ENCODE results near the gene DGKG. TPM values are rescaled to one million over a fixed set of nuclear protein-coding genes. Genes with fewer than 3 reads are reported as not detected.

Gene DGKG
- polyA plus RNA-seq, 3 donors, result 4.2 to 9.2 (median 4.3) TPM

DNA sequence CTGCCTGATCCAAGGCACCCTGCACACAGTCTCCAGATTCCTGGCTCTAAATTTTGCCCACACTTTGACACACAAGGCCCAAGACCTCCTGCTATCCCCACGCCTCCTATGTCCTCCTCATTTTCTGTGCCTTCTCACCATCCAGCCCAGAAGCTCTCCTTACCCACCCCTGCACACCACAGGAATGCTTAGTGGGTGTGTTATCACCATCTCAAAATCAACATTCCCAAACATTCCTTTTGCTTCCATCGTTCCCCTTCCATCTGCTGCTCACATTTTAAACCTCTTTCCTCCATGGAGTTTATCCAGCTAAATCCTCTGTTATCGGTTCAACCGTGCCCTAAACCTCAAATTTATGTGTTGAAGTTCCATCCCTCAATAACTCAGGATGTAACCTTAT lies 43.9 kb downstream of the DGKG start:
- Histone ChIP-seq H3K27ac (ENCODE audit: low read depth in 1 of 2, low read length in 2 of 2) (no peak overlapping the region), H3K4me2 (replicated peaks; ENCODE audit: extremely low read depth, low read length, poor library complexity, severe bottlenecking) (no peak overlapping the region), H2AFZ (ENCODE audit: insufficient read depth, low read depth, low read length, poor library complexity, severe bottlenecking) (no peak overlapping the region), H3K27me3 (ENCODE audit: control insufficient read depth in 2 of 2, insufficient read depth in 2 of 2, low read length in 2 of 2) (no peaks in the 10 kb centered on the region), H3K79me2 (ENCODE audit: insufficient read depth, low read length) (peaks cover 82% of the 10 kb centered on the region), H3K4me1 (ENCODE audit: control insufficient read depth in 1 of 2, insufficient read depth in 2 of 2, low read length in 2 of 2) (no peaks in the 10 kb centered on the region), H3K36me3 (replicated peaks in 1 of 2; ENCODE audit: control insufficient read depth in 1 of 2, insufficient read depth in 2 of 2, low read length in 2 of 2) (peaks cover 58 to 93% of the 10 kb centered on the region in 2 donors), H3K4me3 (replicated peaks in 1 of 3; ENCODE audit: low read depth in 2 of 3, low read length in 3 of 3) (no peak overlapping the region), H4K20me1 (ENCODE audit: insufficient read depth, low read length) (peaks cover 67% of the 10 kb centered on the region), H3K9ac (ENCODE audit: insufficient read depth, low read length, poor library complexity, severe bottlenecking) (no peak overlapping the region), H3K9me3 (replicated peaks in 1 of 2; ENCODE audit: control insufficient read depth in 1 of 2, insufficient read depth in 1 of 2, low read length in 2 of 2) (no peaks in the 10 kb centered on the region)
- Mint-ChIP-seq H3K27me3 (ENCODE audit: low read depth in 3 of 3) (no peaks in the 10 kb centered on the region), H3K4me3 (no peak overlapping the region), H3K36me3 (peaks cover 49 to 76% of the 10 kb centered on the region in 2 donors), H3K27ac (peak overlapping the region in 3 of 7 donors; percentile 15 to 42 (median 33)), H3K4me1 (peaks cover 2% of the 10 kb centered on the region), H3K9me3 (peaks cover 0 to 2% (median 0%) of the 10 kb centered on the region in 7 donors)
- WGBS (ENCODE audit: insufficient coverage), result 92% methylated on average over 2 of the region's 4 CpGs
- DNase-seq, result no peak
- intact Hi-C loops (cut with micrococcal nuclease), result no loop called here
- TF ChIP-seq, protein P1, sequence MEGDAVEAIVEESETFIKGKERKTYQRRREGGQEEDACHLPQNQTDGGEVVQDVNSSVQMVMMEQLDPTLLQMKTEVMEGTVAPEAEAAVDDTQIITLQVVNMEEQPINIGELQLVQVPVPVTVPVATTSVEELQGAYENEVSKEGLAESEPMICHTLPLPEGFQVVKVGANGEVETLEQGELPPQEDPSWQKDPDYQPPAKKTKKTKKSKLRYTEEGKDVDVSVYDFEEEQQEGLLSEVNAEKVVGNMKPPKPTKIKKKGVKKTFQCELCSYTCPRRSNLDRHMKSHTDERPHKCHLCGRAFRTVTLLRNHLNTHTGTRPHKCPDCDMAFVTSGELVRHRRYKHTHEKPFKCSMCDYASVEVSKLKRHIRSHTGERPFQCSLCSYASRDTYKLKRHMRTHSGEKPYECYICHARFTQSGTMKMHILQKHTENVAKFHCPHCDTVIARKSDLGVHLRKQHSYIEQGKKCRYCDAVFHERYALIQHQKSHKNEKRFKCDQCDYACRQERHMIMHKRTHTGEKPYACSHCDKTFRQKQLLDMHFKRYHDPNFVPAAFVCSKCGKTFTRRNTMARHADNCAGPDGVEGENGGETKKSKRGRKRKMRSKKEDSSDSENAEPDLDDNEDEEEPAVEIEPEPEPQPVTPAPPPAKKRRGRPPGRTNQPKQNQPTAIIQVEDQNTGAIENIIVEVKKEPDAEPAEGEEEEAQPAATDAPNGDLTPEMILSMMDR (IDR thresholded peaks at IDR 0.05), result no peak

DNA sequence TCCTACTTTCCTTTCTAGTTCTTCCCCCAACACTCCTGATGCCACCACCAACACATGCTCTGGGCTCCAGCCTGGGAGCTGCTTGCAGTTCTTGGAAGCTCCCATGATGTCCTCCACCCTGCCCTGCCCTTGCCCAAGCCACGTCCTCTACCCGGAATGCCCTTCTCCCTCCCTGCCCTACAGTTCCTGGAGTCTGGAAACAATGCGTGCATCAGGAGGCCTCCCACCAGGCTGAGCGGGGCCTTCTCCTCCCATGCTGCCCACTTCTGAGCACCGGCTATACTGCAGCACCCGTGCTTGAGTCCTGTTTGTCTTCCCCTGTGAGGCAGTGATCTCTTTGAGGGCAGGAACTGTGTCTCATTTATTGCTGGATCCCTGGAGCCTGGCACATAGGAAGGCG lies 44.6 kb downstream of the DGKG start:
- DNase-seq, result no peak
- TF ChIP-seq, protein P1 (IDR thresholded peaks at IDR 0.05), result no peak
- peak overlapping the region in 5 of 7 donors; percentile 4 to 64 (median 46) for H3K27ac Mint-ChIP-seq
- peaks cover 82% of the 10 kb centered on the region for H3K79me2 ChIP-seq (ENCODE audit: insufficient read depth, low read length)
- peaks cover 54 to 81% of the 10 kb centered on the region in 2 donors for H3K36me3 Mint-ChIP-seq
- 97% methylated on average over 7 of the region's 7 CpGs for WGBS (ENCODE audit: insufficient coverage)
- H3K4me3 Mint-ChIP-seq, result no peak overlapping the region
- H3K4me1 Mint-ChIP-seq, result peaks cover 2% of the 10 kb centered on the region
- H3K27me3 ChIP-seq (ENCODE audit: control insufficient read depth in 2 of 2, insufficient read depth in 2 of 2, low read length in 2 of 2), result no peaks in the 10 kb centered on the region
- no peaks in the 10 kb centered on the region for H3K27me3 Mint-ChIP-seq (ENCODE audit: low read depth in 3 of 3)
- H3K4me3 ChIP-seq (replicated peaks in 1 of 3; ENCODE audit: low read depth in 2 of 3, low read length in 3 of 3), result no peak overlapping the region
- H3K4me1 ChIP-seq (ENCODE audit: control insufficient read depth in 1 of 2, insufficient read depth in 2 of 2, low read length in 2 of 2), result no peaks in the 10 kb centered on the region
- peak overlapping the region in 1 of 2 donors; percentile 5 for H3K27ac ChIP-seq (ENCODE audit: low read depth in 1 of 2, low read length in 2 of 2)
- no peak overlapping the region for H3K4me2 ChIP-seq (replicated peaks; ENCODE audit: extremely low read depth, low read length, poor library complexity, severe bottlenecking)
- no peaks in the 10 kb centered on the region for H3K9me3 ChIP-seq (replicated peaks in 1 of 2; ENCODE audit: control insufficient read depth in 1 of 2, insufficient read depth in 1 of 2, low read length in 2 of 2)
- no peak overlapping the region for H2AFZ ChIP-seq (ENCODE audit: insufficient read depth, low read depth, low read length, poor library complexity, severe bottlenecking)
- intact Hi-C loops (cut with micrococcal nuclease), result no loop called here
- H3K9me3 Mint-ChIP-seq, result peaks cover 0 to 2% (median 0%) of the 10 kb centered on the region in 7 donors
- H4K20me1 ChIP-seq (ENCODE audit: insufficient read depth, low read length), result peaks cover 67% of the 10 kb centered on the region
- H3K36me3 ChIP-seq (replicated peaks in 1 of 2; ENCODE audit: control insufficient read depth in 1 of 2, insufficient read depth in 2 of 2, low read length in 2 of 2), result peaks cover 64 to 99% of the 10 kb centered on the region in 2 donors
- H3K9ac ChIP-seq (ENCODE audit: insufficient read depth, low read length, poor library complexity, severe bottlenecking), result no peak overlapping the region
